Measurements from ENCODE around the gene UGT1A9. TPM values are rescaled to one million over a fixed set of nuclear protein-coding genes. Genes with fewer than 3 reads are reported as not detected.

Gene UGT1A9
- total RNA-seq, 1 donor from 2014 or later = not detected

DNA sequence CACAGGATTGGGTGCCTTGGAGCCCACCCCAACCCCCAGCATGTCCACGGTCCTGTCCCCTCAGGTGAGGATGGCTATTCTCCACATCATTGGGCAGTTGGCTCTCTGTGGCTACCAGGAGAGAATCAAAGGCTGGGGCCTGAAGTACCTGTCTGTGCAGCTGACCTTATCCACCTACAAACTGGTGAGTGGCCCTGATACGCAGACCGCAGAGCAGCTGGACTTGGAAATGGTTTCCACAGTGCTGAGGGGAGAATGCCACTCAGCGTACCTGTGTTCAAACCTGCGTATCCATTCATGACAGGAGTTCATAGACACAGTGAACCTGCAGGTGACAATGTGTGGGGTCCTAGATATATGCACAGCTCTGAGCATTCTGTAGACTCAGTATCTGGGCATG lies 128.0 kb downstream of the UGT1A9 start:
- H3K36me3 ChIP-seq (ENCODE audit: control insufficient read depth in 3 of 3, insufficient read depth in 3 of 3, low read length in 3 of 3) = no peaks in the 10 kb centered on the region
- H3K4me1 ChIP-seq (ENCODE audit: control insufficient read depth in 3 of 3, insufficient read depth in 3 of 3, low read length in 3 of 3) = no peaks in the 10 kb centered on the region
- H3K27me3 ChIP-seq (ENCODE audit: control insufficient read depth in 3 of 3, insufficient read depth in 3 of 3, low read length in 3 of 3) = peaks cover 0 to 9% (median 8%) of the 10 kb centered on the region in 3 donors
- no peak overlapping the region for H3K4me3 ChIP-seq (ENCODE audit: low read length in 3 of 3)
- no peaks in the 10 kb centered on the region for H3K9me3 ChIP-seq (ENCODE audit: control insufficient read depth in 3 of 3, low read length in 3 of 3)
- no peak overlapping the region for H3K9ac ChIP-seq (ENCODE audit: low read depth in 1 of 3, low read length in 3 of 3)
- no peak overlapping the region for H3K27ac ChIP-seq (ENCODE audit: low read depth, low read length)

DNA sequence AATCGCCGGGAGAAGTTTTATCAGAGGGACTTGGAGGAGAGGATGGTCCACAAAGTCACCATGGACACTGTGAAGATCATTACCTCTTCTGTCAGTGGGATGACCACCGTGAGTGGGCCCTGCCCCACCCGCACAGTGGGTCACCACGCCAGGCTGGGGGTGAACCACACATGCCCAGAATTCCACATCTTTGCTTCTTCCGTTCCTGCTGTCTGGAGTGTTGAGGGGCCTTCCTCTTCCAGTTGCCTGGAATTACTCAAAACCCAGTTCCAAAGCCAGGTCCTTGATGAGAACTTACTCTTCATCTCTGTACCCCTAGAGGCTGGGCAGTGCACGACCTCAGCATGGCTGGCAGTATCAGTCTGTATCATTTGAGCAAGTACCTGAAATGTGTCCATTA lies 128.5 kb downstream of the UGT1A9 start:
- H3K27me3 ChIP-seq (ENCODE audit: control insufficient read depth in 3 of 3, insufficient read depth in 3 of 3, low read length in 3 of 3) = peaks cover 0 to 9% (median 9%) of the 10 kb centered on the region in 3 donors
- no peaks in the 10 kb centered on the region for H3K9me3 ChIP-seq (ENCODE audit: control insufficient read depth in 3 of 3, low read length in 3 of 3)
- no peak overlapping the region for H3K9ac ChIP-seq (ENCODE audit: low read depth in 1 of 3, low read length in 3 of 3)
- H3K27ac ChIP-seq (ENCODE audit: low read depth, low read length) = no peak overlapping the region
- H3K4me3 ChIP-seq (ENCODE audit: low read length in 3 of 3) = no peak overlapping the region
- H3K36me3 ChIP-seq (ENCODE audit: control insufficient read depth in 3 of 3, insufficient read depth in 3 of 3, low read length in 3 of 3) = no peaks in the 10 kb centered on the region
- H3K4me1 ChIP-seq (ENCODE audit: control insufficient read depth in 3 of 3, insufficient read depth in 3 of 3, low read length in 3 of 3) = no peaks in the 10 kb centered on the region

DNA sequence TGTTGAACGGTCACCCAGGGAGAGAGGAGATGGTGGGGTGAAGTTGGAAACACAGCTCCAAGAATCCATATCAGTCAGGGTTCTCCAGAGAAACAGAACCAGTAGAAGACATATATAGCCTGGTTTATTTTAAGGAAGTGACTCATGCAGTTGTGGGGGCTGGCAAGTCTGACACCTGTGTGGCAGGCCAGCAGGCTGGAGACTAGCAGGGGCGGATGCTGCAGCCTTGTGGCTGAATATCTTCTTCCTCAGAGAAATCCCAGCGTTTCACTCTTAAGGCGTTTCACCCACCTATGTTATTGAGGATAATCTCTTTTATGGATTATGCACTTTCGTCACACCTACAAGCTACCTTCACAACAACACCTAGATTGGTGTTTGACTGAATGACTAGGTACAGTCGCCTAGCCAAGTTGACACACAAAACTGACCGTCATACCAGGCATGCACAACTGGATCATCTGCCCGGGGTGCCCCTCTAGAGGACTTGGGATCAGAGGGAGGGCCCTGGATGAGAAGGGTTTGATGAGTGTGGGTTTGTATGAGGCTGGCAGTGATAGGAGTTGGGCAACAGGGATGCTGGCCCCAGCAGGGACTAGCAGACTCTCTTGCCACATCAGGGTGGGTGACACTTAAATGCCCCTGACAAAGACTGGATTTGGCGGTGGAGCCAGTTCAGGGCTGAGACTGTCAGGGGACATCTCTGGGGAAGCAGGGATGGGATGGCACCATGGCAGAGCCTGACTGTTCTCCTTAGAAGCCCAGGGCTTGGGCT lies 129.8 kb downstream of the UGT1A9 start:
- no peaks in the 10 kb centered on the region for H3K36me3 ChIP-seq (ENCODE audit: control insufficient read depth in 3 of 3, insufficient read depth in 3 of 3, low read length in 3 of 3)
- peaks cover 0 to 9% (median 9%) of the 10 kb centered on the region in 3 donors for H3K27me3 ChIP-seq (ENCODE audit: control insufficient read depth in 3 of 3, insufficient read depth in 3 of 3, low read length in 3 of 3)
- no peak overlapping the region for H3K9ac ChIP-seq (ENCODE audit: low read depth in 1 of 3, low read length in 3 of 3)
- no peaks in the 10 kb centered on the region for H3K9me3 ChIP-seq (ENCODE audit: control insufficient read depth in 3 of 3, low read length in 3 of 3)
- H3K27ac ChIP-seq (ENCODE audit: low read depth, low read length) = no peak overlapping the region
- no peak overlapping the region for H3K4me3 ChIP-seq (ENCODE audit: low read length in 3 of 3)
- no peaks in the 10 kb centered on the region for H3K4me1 ChIP-seq (ENCODE audit: control insufficient read depth in 3 of 3, insufficient read depth in 3 of 3, low read length in 3 of 3)

DNA sequence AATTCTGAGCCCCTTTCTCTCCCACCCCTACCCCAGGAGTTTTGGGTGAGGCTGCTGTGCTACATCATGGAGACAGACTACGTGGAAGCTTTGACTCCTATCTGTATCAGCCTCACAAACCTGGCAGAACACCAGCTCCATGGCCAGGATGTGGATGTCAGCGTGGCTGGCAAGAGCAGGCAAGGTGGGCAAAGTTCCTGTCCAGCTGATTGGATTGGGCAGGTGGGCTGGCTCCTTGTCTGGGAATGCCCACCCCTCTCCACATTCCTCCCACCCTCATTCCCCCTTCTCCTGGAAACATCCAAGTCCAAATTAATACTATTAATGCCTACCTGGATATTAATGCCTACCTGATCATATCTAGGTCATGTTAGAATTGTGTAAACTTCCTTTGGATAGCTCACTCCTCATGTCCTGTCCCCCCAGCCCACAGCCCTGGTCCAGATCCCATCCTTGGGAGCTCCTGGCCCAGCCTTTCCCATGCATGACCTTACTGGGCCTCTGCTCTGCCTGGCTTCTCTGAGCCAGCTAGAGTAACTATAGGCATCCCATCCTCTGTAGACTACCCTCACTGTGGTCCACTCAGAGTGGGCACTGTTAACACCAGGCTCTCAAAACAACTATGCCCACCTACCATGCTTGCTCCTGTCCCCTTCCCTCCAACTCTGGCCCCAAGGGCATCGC lies 130.6 kb downstream of the UGT1A9 start:
- H3K9ac ChIP-seq (ENCODE audit: low read depth in 1 of 3, low read length in 3 of 3) = no peak overlapping the region
- H3K4me1 ChIP-seq (ENCODE audit: control insufficient read depth in 3 of 3, insufficient read depth in 3 of 3, low read length in 3 of 3) = no peaks in the 10 kb centered on the region
- H3K27ac ChIP-seq (ENCODE audit: low read depth, low read length) = no peak overlapping the region
- H3K36me3 ChIP-seq (ENCODE audit: control insufficient read depth in 3 of 3, insufficient read depth in 3 of 3, low read length in 3 of 3) = no peaks in the 10 kb centered on the region
- no peak overlapping the region for H3K4me3 ChIP-seq (ENCODE audit: low read length in 3 of 3)
- no peaks in the 10 kb centered on the region for H3K9me3 ChIP-seq (ENCODE audit: control insufficient read depth in 3 of 3, low read length in 3 of 3)
- peaks cover 0 to 10% (median 9%) of the 10 kb centered on the region in 3 donors for H3K27me3 ChIP-seq (ENCODE audit: control insufficient read depth in 3 of 3, insufficient read depth in 3 of 3, low read length in 3 of 3)

DNA sequence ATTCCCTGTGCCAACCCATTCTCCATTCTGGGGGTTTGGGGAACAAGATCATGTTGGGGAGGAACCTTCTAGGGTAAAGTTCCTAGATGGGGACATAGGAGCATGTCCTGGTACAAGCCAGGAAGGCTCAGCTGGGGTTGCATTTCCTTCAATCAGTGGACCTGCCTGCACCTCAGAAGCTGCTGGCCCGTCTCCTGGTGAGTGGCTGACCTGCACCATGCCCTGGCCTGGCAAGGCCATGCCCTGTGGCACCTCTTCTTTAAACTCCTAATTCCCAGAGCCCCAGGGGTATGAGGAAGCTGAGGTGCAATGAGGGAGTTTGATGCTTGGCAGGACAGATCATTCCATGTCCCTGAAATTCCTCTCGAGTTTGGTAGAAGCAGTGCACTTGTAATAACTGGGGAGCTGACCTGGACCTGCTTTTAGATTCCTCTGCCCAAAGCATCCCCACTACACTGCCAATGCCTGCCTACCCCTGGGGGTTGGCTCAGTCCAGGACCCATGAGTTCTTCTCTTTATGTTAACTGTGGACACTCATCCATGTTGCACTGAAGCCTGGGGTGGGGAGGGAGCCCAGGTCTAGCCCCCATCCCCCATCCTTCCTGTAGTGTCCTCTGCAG lies 131.7 kb downstream of the UGT1A9 start:
- Histone ChIP-seq H3K36me3 (ENCODE audit: control insufficient read depth in 3 of 3, insufficient read depth in 3 of 3, low read length in 3 of 3) (no peaks in the 10 kb centered on the region), H3K4me3 (ENCODE audit: low read length in 3 of 3) (no peak overlapping the region), H3K27me3 (ENCODE audit: control insufficient read depth in 3 of 3, insufficient read depth in 3 of 3, low read length in 3 of 3) (peaks cover 0 to 22% (median 12%) of the 10 kb centered on the region in 3 donors), H3K4me1 (ENCODE audit: control insufficient read depth in 3 of 3, insufficient read depth in 3 of 3, low read length in 3 of 3) (no peaks in the 10 kb centered on the region), H3K9ac (ENCODE audit: low read depth in 1 of 3, low read length in 3 of 3) (no peak overlapping the region), H3K9me3 (ENCODE audit: control insufficient read depth in 3 of 3, low read length in 3 of 3) (no peaks in the 10 kb centered on the region), H3K27ac (ENCODE audit: low read depth, low read length) (no peak overlapping the region)

DNA sequence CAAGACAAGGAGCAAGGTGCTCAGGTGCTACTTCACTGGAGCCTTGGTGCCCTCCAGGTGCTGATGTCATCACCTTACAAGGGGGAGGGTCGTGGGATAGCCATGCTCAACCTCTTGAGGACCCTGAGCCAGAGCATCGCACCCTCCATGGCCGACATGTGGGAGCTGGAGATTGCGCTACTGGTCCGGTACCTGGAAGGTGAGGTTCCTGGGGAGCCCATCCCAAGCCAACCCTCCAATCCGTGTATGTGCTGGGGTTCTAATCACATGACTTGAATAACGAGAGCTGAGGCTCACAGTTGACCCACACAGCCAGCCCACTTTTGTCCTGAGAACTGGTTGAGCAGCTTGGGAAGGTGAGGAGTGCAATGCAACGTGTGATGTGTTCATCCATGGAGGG lies 132.3 kb downstream of the UGT1A9 start:
- Histone ChIP-seq H3K9ac (ENCODE audit: low read depth in 1 of 3, low read length in 3 of 3) (no peak overlapping the region), H3K27me3 (ENCODE audit: control insufficient read depth in 3 of 3, insufficient read depth in 3 of 3, low read length in 3 of 3) (peaks cover 0 to 27% (median 13%) of the 10 kb centered on the region in 3 donors), H3K4me3 (ENCODE audit: low read length in 3 of 3) (no peak overlapping the region), H3K4me1 (ENCODE audit: control insufficient read depth in 3 of 3, insufficient read depth in 3 of 3, low read length in 3 of 3) (no peaks in the 10 kb centered on the region), H3K27ac (ENCODE audit: low read depth, low read length) (no peak overlapping the region), H3K36me3 (ENCODE audit: control insufficient read depth in 3 of 3, insufficient read depth in 3 of 3, low read length in 3 of 3) (no peaks in the 10 kb centered on the region), H3K9me3 (ENCODE audit: control insufficient read depth in 3 of 3, low read length in 3 of 3) (no peaks in the 10 kb centered on the region)

DNA sequence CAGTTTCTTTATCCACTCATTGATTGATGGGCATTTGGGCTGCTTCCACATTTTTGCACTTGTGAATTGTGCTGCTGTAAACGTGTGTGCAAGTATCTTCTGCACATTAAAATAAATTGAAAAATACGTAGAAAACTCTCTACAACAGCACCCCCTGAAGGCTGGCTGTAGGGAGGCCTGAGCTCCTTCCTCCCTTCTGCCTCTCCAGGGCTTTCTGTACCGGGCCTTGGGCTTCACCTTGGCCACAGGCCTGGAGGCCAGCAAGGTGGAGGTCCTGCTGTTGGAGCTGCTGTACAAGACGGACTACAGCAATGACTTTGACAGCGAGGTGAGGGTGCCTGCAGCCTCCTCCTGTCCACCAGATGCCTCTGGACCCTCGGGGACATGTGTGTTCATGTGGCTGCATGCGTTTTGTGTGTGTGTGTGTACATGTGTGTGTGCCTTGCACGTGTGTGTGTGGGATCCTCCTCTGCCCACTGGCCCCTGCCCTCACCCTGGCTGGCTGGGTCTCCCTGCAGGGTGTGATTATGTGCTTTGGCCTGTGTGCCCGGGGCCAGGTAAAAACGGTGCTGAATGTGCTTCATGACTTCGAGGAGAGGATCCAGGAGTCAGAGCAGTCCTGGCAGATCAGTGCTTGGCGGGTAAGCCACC lies 135.6 kb downstream of the UGT1A9 start:
- Histone ChIP-seq H3K27me3 (ENCODE audit: control insufficient read depth in 3 of 3, insufficient read depth in 3 of 3, low read length in 3 of 3) (peaks cover 0 to 27% (median 12%) of the 10 kb centered on the region in 3 donors), H3K4me1 (ENCODE audit: control insufficient read depth in 3 of 3, insufficient read depth in 3 of 3, low read length in 3 of 3) (no peaks in the 10 kb centered on the region), H3K9me3 (ENCODE audit: control insufficient read depth in 3 of 3, low read length in 3 of 3) (no peaks in the 10 kb centered on the region)

DNA sequence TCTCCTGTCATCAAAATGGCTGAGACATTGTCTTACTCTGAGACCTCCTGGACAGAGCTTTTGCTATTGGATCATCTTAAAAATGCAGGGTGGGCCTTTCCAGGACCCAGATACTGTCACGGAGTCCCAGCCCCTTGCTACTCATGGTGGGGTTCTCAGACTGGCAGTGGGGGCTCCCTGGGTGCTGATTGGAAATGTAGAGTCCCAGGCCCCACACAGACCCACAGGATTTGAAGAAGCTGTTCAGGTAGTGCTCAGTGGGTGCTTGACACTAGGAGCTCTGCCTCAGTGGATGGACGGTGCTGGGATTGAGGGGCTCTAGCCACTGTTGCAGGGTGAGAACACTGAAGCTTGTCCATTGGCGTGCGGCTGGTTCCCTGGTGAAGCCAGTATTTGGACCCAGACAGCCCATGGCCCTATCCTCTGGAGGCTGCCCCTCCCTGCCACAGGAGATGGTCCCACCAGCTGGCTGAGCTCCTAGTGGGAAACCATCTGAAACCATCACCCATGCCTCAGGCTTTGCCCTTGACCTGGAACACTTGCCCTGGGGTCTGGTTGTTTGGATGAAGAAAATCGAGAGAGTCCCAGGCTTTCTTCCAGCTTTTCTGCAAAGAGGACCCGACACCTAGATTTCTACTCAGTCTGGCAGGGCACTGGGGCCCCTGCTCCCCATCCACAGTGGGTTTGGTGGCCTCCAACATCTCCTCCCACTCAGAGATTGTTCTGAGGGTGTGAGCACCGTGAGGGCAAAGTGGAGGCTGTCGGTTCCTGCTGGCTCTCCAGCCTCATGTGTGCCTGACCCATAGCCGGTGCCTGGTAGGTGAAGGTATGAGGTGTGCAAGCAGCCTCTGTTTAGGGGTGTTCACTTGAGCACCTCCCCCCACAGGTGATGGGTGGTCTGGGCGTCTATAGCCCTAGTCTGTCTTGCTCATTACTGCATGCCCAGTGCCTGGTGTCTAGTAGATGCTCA lies 136.6 kb downstream of the UGT1A9 start:
- Histone ChIP-seq H3K27me3 (ENCODE audit: control insufficient read depth in 3 of 3, insufficient read depth in 3 of 3, low read length in 3 of 3) (peaks cover 0 to 27% (median 8%) of the 10 kb centered on the region in 3 donors), H3K4me3 (ENCODE audit: low read length in 3 of 3) (no peak overlapping the region), H3K27ac (ENCODE audit: low read depth, low read length) (no peak overlapping the region), H3K36me3 (ENCODE audit: control insufficient read depth in 3 of 3, insufficient read depth in 3 of 3, low read length in 3 of 3) (no peaks in the 10 kb centered on the region), H3K9me3 (ENCODE audit: control insufficient read depth in 3 of 3, low read length in 3 of 3) (no peaks in the 10 kb centered on the region), H3K9ac (ENCODE audit: low read depth in 1 of 3, low read length in 3 of 3) (no peak overlapping the region), H3K4me1 (ENCODE audit: control insufficient read depth in 3 of 3, insufficient read depth in 3 of 3, low read length in 3 of 3) (no peaks in the 10 kb centered on the region)

More for the DNA sequence above, 135.6 kb downstream of the UGT1A9 start:
- no peak overlapping the region for H3K9ac ChIP-seq (ENCODE audit: low read depth in 1 of 3, low read length in 3 of 3)
- no peak overlapping the region for H3K4me3 ChIP-seq (ENCODE audit: low read length in 3 of 3)
- H3K27ac ChIP-seq (ENCODE audit: low read depth, low read length) = no peak overlapping the region
- no peaks in the 10 kb centered on the region for H3K36me3 ChIP-seq (ENCODE audit: control insufficient read depth in 3 of 3, insufficient read depth in 3 of 3, low read length in 3 of 3)

DNA sequence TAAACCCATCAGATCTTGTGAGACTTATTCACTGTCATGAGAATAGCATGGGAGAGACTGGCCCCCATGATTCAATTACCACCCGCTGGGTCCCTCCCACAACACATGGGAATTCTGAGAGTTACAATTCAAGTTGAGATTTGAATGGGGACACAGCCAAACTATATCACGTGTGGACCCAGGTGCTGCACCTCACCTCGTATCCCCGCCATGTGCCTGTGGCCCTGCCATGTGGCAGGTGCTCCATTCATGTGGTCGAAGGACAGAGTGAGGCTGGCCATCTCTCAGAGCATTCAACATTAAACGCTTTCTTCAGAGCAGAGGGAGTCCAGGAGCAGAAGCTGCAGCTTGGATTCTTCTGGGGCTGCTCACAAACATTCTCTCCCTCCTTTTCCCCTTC lies 138.7 kb downstream of the UGT1A9 start:
- Histone ChIP-seq H3K4me3 (ENCODE audit: low read length in 3 of 3) (no peak overlapping the region), H3K27me3 (ENCODE audit: control insufficient read depth in 3 of 3, insufficient read depth in 3 of 3, low read length in 3 of 3) (peaks cover 0 to 23% (median 8%) of the 10 kb centered on the region in 3 donors), H3K9me3 (ENCODE audit: control insufficient read depth in 3 of 3, low read length in 3 of 3) (no peaks in the 10 kb centered on the region), H3K9ac (ENCODE audit: low read depth in 1 of 3, low read length in 3 of 3) (no peak overlapping the region), H3K4me1 (ENCODE audit: control insufficient read depth in 3 of 3, insufficient read depth in 3 of 3, low read length in 3 of 3) (no peaks in the 10 kb centered on the region), H3K36me3 (ENCODE audit: control insufficient read depth in 3 of 3, insufficient read depth in 3 of 3, low read length in 3 of 3) (no peaks in the 10 kb centered on the region), H3K27ac (ENCODE audit: low read depth, low read length) (no peak overlapping the region)
